ENCODE measurements around the gene SRSF8.

DNA sequence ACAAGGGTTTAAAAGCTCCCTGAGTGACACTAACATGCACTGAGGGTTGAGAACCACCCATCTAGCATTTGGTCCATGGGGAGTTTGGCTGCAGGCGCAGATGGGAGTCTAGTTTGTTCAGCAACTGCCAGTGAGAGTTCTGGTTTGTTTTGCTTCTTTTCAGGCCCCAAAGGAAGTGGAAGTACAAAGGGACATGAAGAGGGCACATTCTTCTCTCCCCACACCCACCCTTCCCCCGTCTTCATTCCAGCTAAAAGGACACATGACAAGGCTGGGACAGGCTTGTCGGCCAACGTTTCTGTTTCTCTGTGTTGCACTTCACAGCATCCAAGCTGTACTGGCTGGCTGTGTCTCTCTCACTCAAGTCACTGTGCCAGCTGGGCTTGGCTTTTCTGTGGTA, 14.7 kb downstream of the SRSF8 start:
- TF ChIP-seq, protein P1, sequence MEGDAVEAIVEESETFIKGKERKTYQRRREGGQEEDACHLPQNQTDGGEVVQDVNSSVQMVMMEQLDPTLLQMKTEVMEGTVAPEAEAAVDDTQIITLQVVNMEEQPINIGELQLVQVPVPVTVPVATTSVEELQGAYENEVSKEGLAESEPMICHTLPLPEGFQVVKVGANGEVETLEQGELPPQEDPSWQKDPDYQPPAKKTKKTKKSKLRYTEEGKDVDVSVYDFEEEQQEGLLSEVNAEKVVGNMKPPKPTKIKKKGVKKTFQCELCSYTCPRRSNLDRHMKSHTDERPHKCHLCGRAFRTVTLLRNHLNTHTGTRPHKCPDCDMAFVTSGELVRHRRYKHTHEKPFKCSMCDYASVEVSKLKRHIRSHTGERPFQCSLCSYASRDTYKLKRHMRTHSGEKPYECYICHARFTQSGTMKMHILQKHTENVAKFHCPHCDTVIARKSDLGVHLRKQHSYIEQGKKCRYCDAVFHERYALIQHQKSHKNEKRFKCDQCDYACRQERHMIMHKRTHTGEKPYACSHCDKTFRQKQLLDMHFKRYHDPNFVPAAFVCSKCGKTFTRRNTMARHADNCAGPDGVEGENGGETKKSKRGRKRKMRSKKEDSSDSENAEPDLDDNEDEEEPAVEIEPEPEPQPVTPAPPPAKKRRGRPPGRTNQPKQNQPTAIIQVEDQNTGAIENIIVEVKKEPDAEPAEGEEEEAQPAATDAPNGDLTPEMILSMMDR (IDR thresholded peaks at IDR 0.05): no peak
- TF ChIP-seq POLR2A (IDR thresholded peaks at IDR 0.05): no peak

All from uterus (tissue), 2 donors.